GM18907 (cell line): Measurements from ENCODE around the gene KRT36.

Source experiments
- ATAC-seq: cut with Tn5 transposase; IDR thresholded peaks from one replicate; pipeline ENCODE4 v1.9.1; 2021; ENCODE audit warnings: mild to moderate bottlenecking, moderate library complexity; ENCODE audit not compliant: unreplicated experiment

The KRT36 gene

DNA sequence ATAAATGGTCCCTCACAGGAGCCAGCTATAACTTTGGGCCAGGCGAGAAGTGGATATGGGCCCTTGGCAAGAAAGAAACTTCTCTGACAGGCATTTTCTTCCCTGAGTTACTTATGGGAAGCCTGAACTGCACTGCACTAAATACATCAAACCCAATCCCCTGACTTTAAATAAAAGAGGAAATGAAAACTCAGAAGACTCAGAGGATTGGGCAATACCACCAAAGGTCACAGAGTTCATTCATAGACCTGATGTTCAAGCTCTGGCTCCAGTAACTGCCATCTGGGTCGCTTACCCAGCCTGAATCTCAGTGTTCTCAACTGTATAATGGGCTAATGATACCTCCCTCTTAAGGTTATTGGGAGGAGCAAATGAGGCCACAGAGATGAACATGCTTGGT is 9.6 kb downstream of the KRT36 start:
- ATAC-seq: no peak

DNA sequence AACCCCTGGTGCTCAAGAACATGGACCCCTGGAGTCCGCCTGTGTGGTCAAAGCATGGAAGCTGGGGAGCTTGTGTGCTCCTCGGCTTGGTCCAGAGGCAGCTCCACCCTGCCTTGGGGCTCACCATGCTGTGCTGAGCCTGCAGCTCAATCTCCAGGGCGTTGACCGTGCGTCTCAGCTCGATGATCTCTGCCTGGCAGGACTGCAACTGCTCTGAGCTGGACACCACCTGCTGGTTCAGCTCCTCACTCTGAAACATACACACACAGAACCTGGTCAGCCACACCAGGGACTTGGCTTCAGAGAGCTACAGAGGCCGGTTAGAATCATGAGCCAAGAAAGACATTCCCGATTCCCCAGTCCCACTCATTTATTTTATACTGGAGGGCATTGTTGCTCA is 11.5 kb downstream of the KRT36 start:
- no peak for ATAC-seq

- ATAC-seq: no peak
These were observed 12.6 kb downstream of the KRT36 start for GRCh38 chr17:41476866-41477815.

DNA sequence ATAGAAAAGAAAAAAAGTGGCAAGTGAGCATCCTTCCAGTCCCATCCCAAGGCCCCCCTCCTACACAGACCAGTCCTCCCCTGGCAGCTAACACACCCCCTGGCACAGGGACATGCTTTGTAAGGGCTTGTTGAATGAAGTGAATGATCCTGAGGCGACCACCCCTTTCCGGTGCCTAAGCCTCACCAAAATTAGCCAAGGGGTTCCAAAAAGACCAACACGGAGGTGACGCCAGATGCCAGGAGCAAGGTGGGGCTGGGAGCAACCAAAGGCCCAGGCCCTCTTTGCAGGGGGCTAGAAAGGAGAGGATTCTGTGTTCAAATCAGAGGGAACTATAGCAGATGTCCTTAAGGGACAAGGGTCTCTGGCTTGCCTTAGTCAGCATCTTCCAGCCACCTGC is 14.3 kb downstream of the KRT36 start:
- no peak for ATAC-seq

- ATAC-seq: no peak
These were observed 14.8 kb downstream of the KRT36 start for GRCh38 chr17:41474863-41475262.

DNA sequence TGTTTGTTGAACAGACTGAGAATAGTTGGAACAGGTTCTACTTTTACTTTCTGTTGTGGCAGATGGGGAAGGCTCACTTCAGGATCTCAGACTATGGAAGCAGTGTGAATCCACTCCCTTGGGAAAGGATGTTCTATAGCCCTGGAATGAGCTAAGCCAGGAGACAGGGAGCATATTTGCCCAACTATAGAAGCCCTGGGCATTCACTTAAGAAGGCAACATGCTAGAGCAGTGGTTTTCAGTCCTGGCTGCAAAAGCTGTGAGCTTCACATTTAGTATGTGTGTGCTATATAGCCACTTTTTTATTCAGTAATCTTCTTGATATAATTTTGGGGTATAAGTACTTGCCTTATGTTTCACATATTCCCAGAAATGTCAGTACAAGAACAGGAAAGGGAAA is 21.4 kb downstream of the KRT36 start:
- no peak for ATAC-seq

- ATAC-seq: no peak
These were observed 22.1 kb downstream of the KRT36 start for GRCh38 chr17:41467561-41467960.

DNA sequence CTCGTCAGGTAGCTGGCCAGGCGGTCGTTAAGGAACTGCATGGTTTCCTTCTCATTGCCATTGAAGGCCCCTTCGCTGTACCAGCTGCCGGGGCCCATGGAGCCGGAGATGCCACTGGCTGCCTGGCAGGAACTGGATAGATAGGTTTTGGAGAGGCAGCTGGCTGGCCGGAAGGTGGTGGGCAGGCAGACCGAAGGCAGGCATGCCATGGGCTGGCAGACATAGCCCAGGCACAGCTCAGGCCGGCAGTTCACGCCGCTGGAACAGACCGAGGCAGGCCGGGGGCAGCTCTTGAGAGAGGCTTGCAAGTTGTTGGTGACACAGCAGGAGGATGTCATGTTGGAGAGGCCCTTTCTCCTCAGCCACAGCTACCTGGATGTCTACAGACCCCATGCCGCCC is 22.7 kb downstream of the KRT36 start, which contains the start of gene KRT32:
TSS of gene KRT32 (minus strand) at position 399 of the 400 bp plus-strand sequence. CDS start at position 338, 61 bp downstream.
- ATAC-seq: no peak

GRCh38 chr17:41464682-41465081 is 25.0 kb downstream of the KRT36 start:
- no peak for ATAC-seq

DNA sequence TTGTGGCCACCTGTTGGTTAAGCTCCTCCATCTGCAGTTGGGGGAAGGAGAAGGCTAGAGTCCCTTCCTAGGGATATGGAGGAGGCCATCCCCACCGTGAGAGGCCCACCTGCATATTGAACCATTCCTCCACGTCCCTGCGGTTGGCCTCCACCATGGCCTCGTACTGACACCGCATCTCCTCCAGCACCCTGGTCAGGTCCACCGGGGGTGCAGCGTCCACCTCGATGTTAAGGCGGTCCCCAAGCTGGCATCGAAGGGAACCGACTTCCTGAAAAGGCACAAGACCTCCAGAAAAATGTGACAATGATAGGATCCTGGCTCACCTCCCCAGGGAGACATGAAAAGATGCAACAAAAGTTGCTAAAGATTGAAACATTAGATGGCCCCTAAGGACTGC is 25.5 kb downstream of the KRT36 start:
- no peak for ATAC-seq

DNA sequence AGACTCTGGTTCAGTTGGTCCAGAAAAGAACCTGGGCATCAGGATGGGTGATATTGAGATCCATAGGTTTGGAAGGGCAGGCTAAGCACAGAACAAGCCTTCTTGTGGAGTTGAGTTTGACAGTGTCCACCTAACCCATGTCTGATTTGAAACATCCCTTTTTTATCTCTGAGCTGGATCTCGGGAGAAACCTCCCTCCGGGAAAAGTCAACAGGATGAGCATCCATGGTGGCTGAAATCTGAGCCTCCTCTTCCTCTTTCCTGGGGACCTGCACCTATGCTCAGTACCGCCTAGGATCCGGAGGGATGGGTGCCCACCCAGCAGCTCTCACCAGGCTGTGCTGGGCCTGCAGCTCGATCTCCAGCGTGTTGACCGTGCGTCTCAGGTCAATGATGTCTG is 26.0 kb downstream of the KRT36 start:
- ATAC-seq: no peak

- ATAC-seq: no peak
These were observed 27.0 kb downstream of the KRT36 start for GRCh38 chr17:41462705-41463104.

DNA sequence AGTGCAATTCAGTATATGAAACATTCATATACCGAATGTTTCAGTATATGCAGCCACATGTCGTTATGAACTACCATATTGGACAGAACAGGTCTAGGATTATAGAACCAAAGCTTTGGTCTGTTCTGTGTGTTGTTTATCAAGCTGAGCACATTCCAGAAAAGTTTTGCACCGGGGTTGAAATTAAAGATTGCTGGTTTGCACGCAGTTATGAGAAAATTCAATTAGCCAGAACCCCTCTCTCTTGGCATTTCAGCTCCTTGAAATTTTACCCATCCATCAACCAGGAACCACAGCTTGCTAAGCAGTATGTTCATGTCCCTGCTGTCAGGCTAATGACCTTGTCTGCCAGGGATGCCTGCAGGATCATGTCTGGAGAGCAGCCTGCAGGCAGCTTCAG is 32.0 kb downstream of the KRT36 start:
- ATAC-seq: no peak

- ATAC-seq: no peak
These were observed 33.5 kb downstream of the KRT36 start for GRCh38 chr17:41456204-41456603.

GRCh38 chr17:41455236-41455635 is 34.5 kb downstream of the KRT36 start:
- no peak for ATAC-seq

DNA sequence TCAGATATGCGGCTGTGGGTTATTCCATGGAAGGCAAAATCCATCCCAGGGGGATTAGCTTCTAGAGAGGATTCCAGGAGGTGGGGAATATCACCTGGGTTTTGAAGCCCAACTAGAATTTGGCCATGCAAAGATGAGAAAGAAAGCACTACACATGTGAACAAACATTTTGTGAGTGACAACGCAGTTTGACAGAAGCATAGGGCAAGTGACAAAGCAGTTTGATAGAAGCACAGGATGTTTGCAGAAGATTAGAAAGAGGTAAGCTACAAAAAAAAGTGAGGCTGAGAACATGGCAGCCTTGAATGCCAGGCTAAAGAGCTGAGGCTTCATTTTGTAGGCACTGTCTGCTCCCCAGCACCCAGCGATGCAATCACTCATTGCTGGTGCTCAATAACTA is 36.6 kb downstream of the KRT36 start:
- ATAC-seq: no peak

DNA sequence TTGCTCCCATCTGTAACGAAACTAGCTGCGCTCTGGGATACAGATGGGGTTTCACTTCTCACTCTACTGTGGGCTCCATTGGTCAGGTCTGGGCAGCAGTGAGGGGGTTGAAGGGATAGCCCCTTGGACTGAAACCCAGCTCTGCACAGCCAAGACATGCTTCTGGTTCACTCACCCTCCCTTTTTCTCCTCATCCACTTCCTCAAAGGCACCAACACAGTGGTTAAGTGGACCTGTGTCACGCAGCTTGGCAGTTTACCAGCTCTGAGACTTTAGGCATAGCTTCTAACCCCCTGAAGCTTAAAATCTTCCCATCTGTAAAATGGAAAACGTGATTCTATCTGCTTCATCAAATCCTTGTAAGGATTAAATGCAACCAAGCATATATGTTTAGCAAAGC is 37.4 kb downstream of the KRT36 start:
- no peak for ATAC-seq

GRCh38 chr17:41451154-41451728 is 38.5 kb downstream of the KRT36 start:
- ATAC-seq: no peak

GRCh38 chr17:41449008-41449407 is 40.7 kb downstream of the KRT36 start:
- no peak for ATAC-seq

- no peak for ATAC-seq
These were observed 41.2 kb downstream of the KRT36 start for GRCh38 chr17:41448506-41448905.

- ATAC-seq: no peak
These were observed 42.9 kb downstream of the KRT36 start for GRCh38 chr17:41446806-41447205.

- no peak for ATAC-seq
These were observed 45.1 kb downstream of the KRT36 start for GRCh38 chr17:41444640-41445039.
